Cardiac fibroblast (primary cell): Measurements from ENCODE around the gene RMND5A.

Experiments
- DNase-seq, 2 donors: peaks; one replicate each; pipeline versions ENCODE4 v3.0.0 to v3.0.0-alpha.2; 2010; ENCODE audit warnings: low read depth in 2 of 2
- H3K4me3 ChIP-seq, 2 donors: replicated peaks in 1 of 2; 1 replicate in 1 of 2; 2 replicates in 1 of 2; pipeline ENCODE4 v1.5.1; 2011; ENCODE audit warnings: low read depth in 2 of 2, low read length in 2 of 2, mild to moderate bottlenecking in 2 of 2, moderate library complexity in 1 of 2
- TF ChIP-seq, protein P1 (sequence below): IDR thresholded peaks from one replicate; pipeline ENCODE4 v1.5.1; 2011; ENCODE audit warnings: low read depth, mild to moderate bottlenecking, low read length, inconsistent platforms

Gene RMND5A

GRCh38 chr2:86765310-86765695, 45.2 kb downstream of the RMND5A start:
- no peak overlapping the region for H3K4me3 ChIP-seq
- DNase-seq, result no peak
- TF ChIP-seq, protein P1, sequence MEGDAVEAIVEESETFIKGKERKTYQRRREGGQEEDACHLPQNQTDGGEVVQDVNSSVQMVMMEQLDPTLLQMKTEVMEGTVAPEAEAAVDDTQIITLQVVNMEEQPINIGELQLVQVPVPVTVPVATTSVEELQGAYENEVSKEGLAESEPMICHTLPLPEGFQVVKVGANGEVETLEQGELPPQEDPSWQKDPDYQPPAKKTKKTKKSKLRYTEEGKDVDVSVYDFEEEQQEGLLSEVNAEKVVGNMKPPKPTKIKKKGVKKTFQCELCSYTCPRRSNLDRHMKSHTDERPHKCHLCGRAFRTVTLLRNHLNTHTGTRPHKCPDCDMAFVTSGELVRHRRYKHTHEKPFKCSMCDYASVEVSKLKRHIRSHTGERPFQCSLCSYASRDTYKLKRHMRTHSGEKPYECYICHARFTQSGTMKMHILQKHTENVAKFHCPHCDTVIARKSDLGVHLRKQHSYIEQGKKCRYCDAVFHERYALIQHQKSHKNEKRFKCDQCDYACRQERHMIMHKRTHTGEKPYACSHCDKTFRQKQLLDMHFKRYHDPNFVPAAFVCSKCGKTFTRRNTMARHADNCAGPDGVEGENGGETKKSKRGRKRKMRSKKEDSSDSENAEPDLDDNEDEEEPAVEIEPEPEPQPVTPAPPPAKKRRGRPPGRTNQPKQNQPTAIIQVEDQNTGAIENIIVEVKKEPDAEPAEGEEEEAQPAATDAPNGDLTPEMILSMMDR, result no peak

- no peak for DNase-seq
- H3K4me3 ChIP-seq, result no peak overlapping the region
- TF ChIP-seq, protein P1, result no peak
These were observed 48.3 kb downstream of the RMND5A start for GRCh38 chr2:86768189-86768949.

- H3K4me3 ChIP-seq, result no peak overlapping the region
- no peak for DNase-seq
- TF ChIP-seq, protein P1, result no peak
These were observed 49.7 kb downstream of the RMND5A start for GRCh38 chr2:86769838-86770237.

GRCh38 chr2:86770816-86771301, 50.8 kb downstream of the RMND5A start:
- TF ChIP-seq, protein P1, result no peak
- DNase-seq, result no peak
- H3K4me3 ChIP-seq, result no peak overlapping the region

DNA sequence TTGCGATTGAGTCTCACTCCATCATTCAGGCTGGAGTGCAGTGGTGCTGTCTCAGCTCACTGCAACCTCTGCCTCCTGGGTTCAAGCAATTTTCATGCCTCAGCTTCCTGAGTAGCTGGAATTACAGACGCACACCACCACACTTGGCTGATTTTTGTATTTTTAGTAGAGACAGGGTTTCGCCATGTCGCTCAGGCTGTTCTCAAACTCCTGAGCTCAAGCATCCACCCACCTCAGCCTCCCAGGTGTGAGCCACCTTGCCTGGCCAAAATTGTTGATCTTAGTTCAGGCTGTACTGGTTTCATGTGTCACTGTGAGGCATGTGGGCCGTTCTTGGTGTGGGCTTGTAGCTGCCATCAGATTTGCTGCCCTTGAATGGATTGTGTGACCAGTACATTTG, 52.5 kb downstream of the RMND5A start:
- DNase-seq, result no peak
- TF ChIP-seq, protein P1, result no peak
- H3K4me3 ChIP-seq, result no peak overlapping the region

GRCh38 chr2:86774862-86775261, 54.8 kb downstream of the RMND5A start:
- no peak overlapping the region for H3K4me3 ChIP-seq
- TF ChIP-seq, protein P1, result no peak
- DNase-seq, result no peak
